ACC112 (cell line): Measurements from ENCODE around the gene BBS2.

Source experiments
- H2AFZ ChIP-seq: fragments of 200-600 bp; sonication (generic); one replicate; pipeline ENCODE4 v1.6.0; 2017; ENCODE audit warnings: antibody characterized with exemption, low read length; ENCODE audit not compliant: unreplicated experiment
- H3K27ac ChIP-seq: fragments of 200-600 bp; sonication (generic); 2 replicates; pipeline ENCODE4 v1.5.1; 2014; ENCODE audit warnings: low read depth, mild to moderate bottlenecking, antibody characterized with exemption, low read length, moderate library complexity
- H3K27me3 ChIP-seq: fragments of 200-600 bp; sonication (generic); 2 replicates; pipeline ENCODE4 v1.6.1; 2014; ENCODE audit warnings: mild to moderate bottlenecking, antibody characterized with exemption, low read length, moderate library complexity, mixed read lengths; ENCODE audit not compliant: insufficient read depth
- H3K36me3 ChIP-seq: fragments of 200-600 bp; sonication (generic); 2 replicates; pipeline ENCODE4 v1.6.1; 2016; ENCODE audit warnings: mild to moderate bottlenecking, antibody characterized with exemption, low read length, moderate library complexity, mixed read lengths; ENCODE audit not compliant: insufficient read depth
- H3K4me1 ChIP-seq: fragments of 200-600 bp; sonication (generic); one replicate; pipeline ENCODE4 v1.6.1; 2016; ENCODE audit warnings: low read length, mixed read lengths; ENCODE audit not compliant: insufficient read depth, unreplicated experiment, control insufficient read depth
- H3K4me3 ChIP-seq: fragments of 200-600 bp; sonication (generic); 2 replicates; pipeline ENCODE4 v1.5.1; 2014; ENCODE audit warnings: mild to moderate bottlenecking, low read depth, low read length
- H3K79me2 ChIP-seq: fragments of 200-600 bp; sonication (generic); one replicate; pipeline ENCODE4 v1.6.0; 2016; ENCODE audit warnings: low read length; ENCODE audit not compliant: control insufficient read depth, unreplicated experiment, insufficient read depth

The BBS2 gene

DNA sequence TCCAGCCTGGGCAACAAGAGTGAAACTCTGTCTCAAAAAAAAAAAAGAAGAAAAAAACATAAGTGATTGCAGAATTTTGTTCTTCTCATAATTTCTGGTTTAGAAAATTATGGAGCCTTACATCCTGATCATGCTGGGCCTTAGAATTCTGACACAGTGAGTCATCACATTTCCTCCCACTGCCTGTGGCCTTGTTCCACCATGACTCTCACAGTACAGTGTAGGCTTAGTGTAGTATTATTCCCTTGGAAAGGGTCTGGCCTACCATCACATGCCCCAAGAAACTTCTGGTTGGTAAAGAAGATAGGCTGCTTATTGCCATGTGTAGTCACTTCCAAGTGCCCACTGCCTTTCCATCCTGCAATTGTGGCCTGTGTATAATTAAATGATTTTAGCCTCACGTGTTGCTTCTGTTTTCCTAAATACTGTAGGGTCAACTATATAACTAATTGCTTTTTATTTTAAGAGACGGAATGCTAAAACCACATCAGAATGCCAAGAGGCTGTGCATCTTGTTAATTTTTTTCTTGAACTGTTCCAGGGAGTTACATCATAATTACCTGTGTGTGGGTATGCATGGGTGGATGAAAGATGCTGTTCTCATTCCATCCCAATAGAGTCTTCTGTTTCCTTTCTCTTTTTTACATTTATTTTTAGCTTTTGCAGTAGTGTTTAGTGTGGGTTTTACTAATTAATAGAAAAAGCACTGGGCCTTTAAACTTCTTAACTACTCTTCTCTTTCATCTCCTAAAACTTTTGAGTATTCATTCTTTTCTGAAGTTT, 42.5 kb downstream of the BBS2 start:
- Histone ChIP-seq H2AFZ (no peak overlapping the region), H3K27ac (peak overlapping the region; percentile 69), H3K36me3 (peaks cover 39% of the 10 kb centered on the region), H3K4me1 (peaks cover 33% of the 10 kb centered on the region), H3K79me2 (no peaks in the 10 kb centered on the region), H3K27me3 (no peaks in the 10 kb centered on the region), H3K4me3 (no peak overlapping the region)

DNA sequence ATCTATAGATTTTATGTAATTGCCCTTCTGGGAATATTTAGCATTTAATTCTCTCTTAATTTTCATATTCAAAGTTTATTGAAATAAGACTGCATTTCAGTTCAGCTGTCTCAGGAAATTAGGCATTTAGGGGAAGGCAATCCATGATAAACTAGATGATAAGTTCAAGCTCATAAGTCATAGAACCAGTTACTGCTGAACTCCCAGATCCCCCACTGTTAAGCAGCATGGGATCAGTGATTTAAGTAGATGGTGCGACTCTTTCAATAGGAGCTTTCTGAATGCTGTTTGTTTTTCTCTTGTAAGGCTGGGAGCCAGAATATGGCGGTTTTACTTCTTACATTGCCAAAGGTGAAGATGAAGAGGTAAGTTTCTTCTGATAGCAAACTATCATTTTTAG, 44.6 kb downstream of the BBS2 start:
- Histone ChIP-seq H3K27me3 (no peaks in the 10 kb centered on the region), H3K4me1 (peaks cover 23% of the 10 kb centered on the region), H2AFZ (no peak overlapping the region), H3K27ac (no peak overlapping the region), H3K36me3 (peaks cover 52% of the 10 kb centered on the region), H3K79me2 (no peaks in the 10 kb centered on the region), H3K4me3 (no peak overlapping the region)

GRCh38 chr16:56470666-56471065, 49.2 kb downstream of the BBS2 start:
- no peaks in the 10 kb centered on the region for H3K4me1 ChIP-seq
- H2AFZ ChIP-seq: no peak overlapping the region
- H3K27ac ChIP-seq: no peak overlapping the region
- peaks cover 60% of the 10 kb centered on the region for H3K36me3 ChIP-seq
- H3K4me3 ChIP-seq: no peak overlapping the region
- no peaks in the 10 kb centered on the region for H3K79me2 ChIP-seq
- no peaks in the 10 kb centered on the region for H3K27me3 ChIP-seq

DNA sequence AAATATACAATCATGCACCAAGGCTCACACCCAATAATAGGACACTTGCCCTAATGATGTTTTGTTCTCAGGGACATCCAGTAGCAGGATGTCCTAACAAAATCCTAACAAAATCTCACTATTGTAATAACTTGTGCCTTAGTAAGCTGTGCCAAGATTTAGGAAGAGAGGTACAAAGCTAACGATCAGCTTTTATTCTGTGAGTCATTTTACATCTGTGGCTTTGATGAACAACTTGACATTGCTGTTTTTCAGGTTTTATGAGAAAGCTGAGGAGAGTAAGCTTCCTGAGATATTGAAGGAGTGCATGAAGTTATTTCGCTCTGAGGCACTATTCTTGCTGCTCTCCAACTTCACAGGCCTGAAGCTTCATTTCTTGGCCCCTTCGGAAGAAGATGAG, 49.6 kb downstream of the BBS2 start:
- Histone ChIP-seq H3K27me3 (no peaks in the 10 kb centered on the region), H3K4me3 (no peak overlapping the region), H3K36me3 (peaks cover 56% of the 10 kb centered on the region), H3K4me1 (no peaks in the 10 kb centered on the region), H3K79me2 (no peaks in the 10 kb centered on the region), H2AFZ (no peak overlapping the region), H3K27ac (no peak overlapping the region)

GRCh38 chr16:56469748-56470147, 50.1 kb downstream of the BBS2 start:
- Histone ChIP-seq H3K36me3 (peaks cover 52% of the 10 kb centered on the region), H3K4me1 (no peaks in the 10 kb centered on the region), H3K27ac (no peak overlapping the region), H3K4me3 (no peak overlapping the region), H3K79me2 (no peaks in the 10 kb centered on the region), H2AFZ (no peak overlapping the region), H3K27me3 (no peaks in the 10 kb centered on the region)

DNA sequence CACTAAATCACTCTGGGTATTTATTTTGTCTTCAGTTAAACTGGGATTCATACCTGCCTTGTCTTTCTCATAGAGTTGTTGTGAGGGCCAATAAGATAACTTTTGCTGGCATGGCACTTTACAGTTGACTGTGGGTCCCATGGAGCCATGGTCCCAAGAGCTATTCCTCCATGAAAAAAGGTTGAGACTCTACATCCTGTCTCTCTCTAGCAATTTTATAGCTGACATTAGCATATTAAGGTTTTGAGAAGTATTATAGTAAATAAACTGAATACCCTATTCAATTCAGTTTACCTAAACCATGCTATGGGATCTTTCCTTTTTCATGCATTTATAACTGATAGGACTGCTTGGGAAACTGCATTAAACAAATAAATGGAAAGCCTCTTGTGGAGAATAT, 51.0 kb downstream of the BBS2 start:
- H3K36me3 ChIP-seq: peaks cover 57% of the 10 kb centered on the region
- H3K4me1 ChIP-seq: no peaks in the 10 kb centered on the region

GRCh38 chr16:56466344-56466743, 53.5 kb downstream of the BBS2 start:
- Histone ChIP-seq H3K27me3 (no peaks in the 10 kb centered on the region), H3K4me3 (no peak overlapping the region), H3K79me2 (no peaks in the 10 kb centered on the region), H3K4me1 (no peaks in the 10 kb centered on the region), H3K36me3 (peaks cover 57% of the 10 kb centered on the region), H2AFZ (no peak overlapping the region), H3K27ac (no peak overlapping the region)

More for the DNA sequence above, 51.0 kb downstream of the BBS2 start:
- Histone ChIP-seq H3K27ac (no peak overlapping the region), H3K27me3 (no peaks in the 10 kb centered on the region), H3K79me2 (no peaks in the 10 kb centered on the region), H2AFZ (no peak overlapping the region), H3K4me3 (no peak overlapping the region)

- no peaks in the 10 kb centered on the region for H3K27me3 ChIP-seq
- no peak overlapping the region for H3K27ac ChIP-seq
- no peaks in the 10 kb centered on the region for H3K79me2 ChIP-seq
- peaks cover 44% of the 10 kb centered on the region for H3K36me3 ChIP-seq
- no peak overlapping the region for H3K4me3 ChIP-seq
- no peak overlapping the region for H2AFZ ChIP-seq
- H3K4me1 ChIP-seq: no peaks in the 10 kb centered on the region
These were observed 56.7 kb downstream of the BBS2 start for GRCh38 chr16:56463153-56463552.

DNA sequence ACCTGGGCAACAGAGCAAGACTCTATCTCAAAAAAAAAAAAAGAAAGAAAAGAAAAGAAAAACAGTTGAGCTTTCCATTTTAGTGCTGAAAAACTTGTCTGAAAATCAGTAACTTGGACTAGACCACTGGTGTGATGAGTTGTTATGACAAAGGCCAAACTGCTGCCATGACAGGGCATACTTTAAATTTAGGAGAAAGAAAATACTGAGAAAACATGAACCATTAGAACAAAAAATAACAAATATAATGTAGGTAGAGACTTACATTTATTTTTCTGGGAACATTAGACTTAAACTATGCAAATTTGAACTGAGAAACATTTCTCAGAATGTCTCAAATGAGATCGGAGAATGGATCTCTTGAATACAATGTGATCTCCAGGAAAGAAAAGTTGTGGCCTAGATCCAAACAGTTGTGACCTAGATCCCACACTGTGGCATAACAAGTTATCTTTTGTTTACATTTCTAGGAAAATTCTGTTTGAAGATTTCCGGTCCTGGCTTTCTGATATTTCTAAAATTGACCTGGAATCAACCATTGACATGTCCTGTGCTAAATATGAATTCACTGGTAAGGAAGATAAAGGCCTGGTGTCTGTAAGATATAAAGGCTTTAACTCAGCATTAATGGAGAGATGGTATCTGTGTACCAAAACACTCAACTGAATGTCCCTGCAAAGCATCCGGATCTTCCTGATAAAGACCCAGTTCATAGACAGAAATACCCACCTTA, 57.6 kb downstream of the BBS2 start:
- Histone ChIP-seq H3K79me2 (no peaks in the 10 kb centered on the region), H2AFZ (no peak overlapping the region), H3K27me3 (no peaks in the 10 kb centered on the region), H3K36me3 (peaks cover 42% of the 10 kb centered on the region), H3K4me1 (no peaks in the 10 kb centered on the region), H3K27ac (no peak overlapping the region), H3K4me3 (no peak overlapping the region)

- H3K27ac ChIP-seq: no peak overlapping the region
- no peaks in the 10 kb centered on the region for H3K4me1 ChIP-seq
- no peaks in the 10 kb centered on the region for H3K27me3 ChIP-seq
- H3K79me2 ChIP-seq: peaks cover 7% of the 10 kb centered on the region
- H3K36me3 ChIP-seq: peaks cover 47% of the 10 kb centered on the region
- H3K4me3 ChIP-seq: no peak overlapping the region
- H2AFZ ChIP-seq: no peak overlapping the region
These were observed 59.7 kb downstream of the BBS2 start for GRCh38 chr16:56460101-56460500.

DNA sequence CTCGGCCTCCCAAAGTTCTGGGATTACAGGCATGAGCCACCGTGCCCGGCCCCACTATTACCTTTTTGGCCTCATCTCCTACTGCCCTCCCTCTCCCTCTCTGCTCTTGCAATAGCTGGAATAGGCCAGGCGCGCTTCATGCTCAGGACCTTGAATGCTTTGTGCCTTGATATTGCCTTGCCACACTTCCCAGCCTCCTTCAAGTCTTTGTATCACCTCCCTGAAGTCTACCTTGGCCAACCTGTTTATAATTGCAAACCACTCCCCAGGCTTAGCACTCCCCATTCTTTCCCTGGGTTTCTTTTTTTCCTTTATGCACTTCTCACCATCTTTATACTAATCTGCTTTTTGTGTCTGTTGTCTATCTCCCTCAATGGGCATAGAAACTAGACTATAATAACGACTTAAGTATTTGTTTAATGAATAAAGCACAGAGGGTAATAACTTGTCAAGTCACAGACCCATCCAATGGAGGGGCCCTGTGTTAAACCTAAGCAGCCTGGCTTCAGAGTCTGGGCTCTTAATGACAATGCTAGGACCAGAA, 61.8 kb downstream of the BBS2 start:
- H3K27me3 ChIP-seq: no peaks in the 10 kb centered on the region
- H3K4me1 ChIP-seq: peaks cover 4% of the 10 kb centered on the region
- H3K79me2 ChIP-seq: peaks cover 16% of the 10 kb centered on the region
- H2AFZ ChIP-seq: no peak overlapping the region
- no peak overlapping the region for H3K4me3 ChIP-seq
- H3K27ac ChIP-seq: no peak overlapping the region
- peaks cover 45% of the 10 kb centered on the region for H3K36me3 ChIP-seq
